ENCODE results near the gene ZC3H6.

ZC3H6 gene

GRCh38 chr2:112305132-112305531, 29.7 kb downstream of the ZC3H6 start:
- DNase-seq (ENCODE audit: low read depth) = no peak
- no peak overlapping the region for H3K4me3 ChIP-seq (ENCODE audit: low read length)
- TF ChIP-seq, protein P1, sequence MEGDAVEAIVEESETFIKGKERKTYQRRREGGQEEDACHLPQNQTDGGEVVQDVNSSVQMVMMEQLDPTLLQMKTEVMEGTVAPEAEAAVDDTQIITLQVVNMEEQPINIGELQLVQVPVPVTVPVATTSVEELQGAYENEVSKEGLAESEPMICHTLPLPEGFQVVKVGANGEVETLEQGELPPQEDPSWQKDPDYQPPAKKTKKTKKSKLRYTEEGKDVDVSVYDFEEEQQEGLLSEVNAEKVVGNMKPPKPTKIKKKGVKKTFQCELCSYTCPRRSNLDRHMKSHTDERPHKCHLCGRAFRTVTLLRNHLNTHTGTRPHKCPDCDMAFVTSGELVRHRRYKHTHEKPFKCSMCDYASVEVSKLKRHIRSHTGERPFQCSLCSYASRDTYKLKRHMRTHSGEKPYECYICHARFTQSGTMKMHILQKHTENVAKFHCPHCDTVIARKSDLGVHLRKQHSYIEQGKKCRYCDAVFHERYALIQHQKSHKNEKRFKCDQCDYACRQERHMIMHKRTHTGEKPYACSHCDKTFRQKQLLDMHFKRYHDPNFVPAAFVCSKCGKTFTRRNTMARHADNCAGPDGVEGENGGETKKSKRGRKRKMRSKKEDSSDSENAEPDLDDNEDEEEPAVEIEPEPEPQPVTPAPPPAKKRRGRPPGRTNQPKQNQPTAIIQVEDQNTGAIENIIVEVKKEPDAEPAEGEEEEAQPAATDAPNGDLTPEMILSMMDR (conservative IDR thresholded peaks at IDR 0.05; ENCODE audit: low read length) = no peak

DNA sequence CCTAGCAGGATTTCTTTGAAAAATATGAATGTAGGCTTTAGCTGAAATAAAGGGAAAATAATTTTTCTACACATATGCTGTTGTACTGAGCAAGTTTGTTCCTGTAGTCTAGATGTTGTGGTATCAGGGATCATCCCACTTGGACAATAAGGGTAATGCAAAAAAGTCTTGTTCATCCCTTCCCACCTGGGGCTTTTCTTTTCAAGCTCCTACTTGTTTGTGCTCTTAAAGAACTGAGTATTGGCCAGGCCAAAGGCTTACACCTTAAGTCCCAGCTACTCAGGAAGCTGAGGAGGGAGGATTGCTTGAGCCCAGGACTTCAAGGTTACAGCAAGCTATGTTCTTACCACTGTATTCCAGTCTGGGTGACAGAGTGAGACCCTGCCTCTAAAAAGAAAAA, 35.5 kb downstream of the ZC3H6 start:
- DNase-seq (ENCODE audit: low read depth) = no peak
- TF ChIP-seq, protein P1 (conservative IDR thresholded peaks at IDR 0.05; ENCODE audit: low read length) = no peak
- no peak overlapping the region for H3K4me3 ChIP-seq (ENCODE audit: low read length)

- no peak overlapping the region for H3K4me3 ChIP-seq (ENCODE audit: low read length)
- no peak for DNase-seq (ENCODE audit: low read depth)
- TF ChIP-seq, protein P1 (conservative IDR thresholded peaks at IDR 0.05; ENCODE audit: low read length) = no peak
These were observed 36.5 kb downstream of the ZC3H6 start for GRCh38 chr2:112311932-112312331.

- no peak for DNase-seq (ENCODE audit: low read depth)
- TF ChIP-seq, protein P1 (conservative IDR thresholded peaks at IDR 0.05; ENCODE audit: low read length) = no peak
- no peak overlapping the region for H3K4me3 ChIP-seq (ENCODE audit: low read length)
These were observed 37.4 kb downstream of the ZC3H6 start for GRCh38 chr2:112312821-112313220.

GRCh38 chr2:112314856-112315255, 39.5 kb downstream of the ZC3H6 start:
- TF ChIP-seq, protein P1 (conservative IDR thresholded peaks at IDR 0.05; ENCODE audit: low read length) = no peak
- H3K4me3 ChIP-seq (ENCODE audit: low read length) = no peak overlapping the region

GRCh38 chr2:112317303-112318158, 42.1 kb downstream of the ZC3H6 start:
- DNase-seq (ENCODE audit: low read depth) = no peak
- TF ChIP-seq, protein P1 (conservative IDR thresholded peaks at IDR 0.05; ENCODE audit: low read length) = no peak
- no peak overlapping the region for H3K4me3 ChIP-seq (ENCODE audit: low read length)

More at GRCh38 chr2:112314856-112315255, 39.5 kb downstream of the ZC3H6 start:
- no peak for DNase-seq (ENCODE audit: low read depth)

DNA sequence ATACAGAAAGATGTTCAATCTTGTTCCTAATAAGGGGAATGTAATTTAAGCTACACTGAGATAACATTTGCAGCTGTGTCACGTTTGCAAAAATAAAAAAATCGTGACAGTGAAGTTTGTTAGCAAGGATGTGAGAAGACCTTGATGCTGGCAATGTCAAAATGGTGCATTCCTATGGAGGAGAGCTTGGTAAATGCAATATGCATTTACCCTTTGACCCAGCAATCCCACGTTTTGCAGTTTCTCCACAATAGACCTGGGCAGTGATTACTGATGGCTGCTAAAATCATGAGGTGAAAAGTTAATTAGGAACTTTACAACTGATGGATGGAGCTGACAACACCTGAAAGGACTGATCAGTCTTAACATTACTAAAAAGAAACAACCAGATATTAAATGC, 43.1 kb downstream of the ZC3H6 start:
- H3K4me3 ChIP-seq (ENCODE audit: low read length) = no peak overlapping the region
- TF ChIP-seq, protein P1 (conservative IDR thresholded peaks at IDR 0.05; ENCODE audit: low read length) = no peak
- DNase-seq (ENCODE audit: low read depth) = no peak

All from AG10803 (cell line).